Endothelial cell of hepatic sinusoid (primary cell): ENCODE results near the gene ITPRID2.

ENCODE experiments used
- in situ Hi-C: cut with HindIII; loops from 2 replicates; pipeline ENCODE4 v1.10.0; 2017; ENCODE audit warnings: low sequenced_read_pairs

Gene ITPRID2

DNA sequence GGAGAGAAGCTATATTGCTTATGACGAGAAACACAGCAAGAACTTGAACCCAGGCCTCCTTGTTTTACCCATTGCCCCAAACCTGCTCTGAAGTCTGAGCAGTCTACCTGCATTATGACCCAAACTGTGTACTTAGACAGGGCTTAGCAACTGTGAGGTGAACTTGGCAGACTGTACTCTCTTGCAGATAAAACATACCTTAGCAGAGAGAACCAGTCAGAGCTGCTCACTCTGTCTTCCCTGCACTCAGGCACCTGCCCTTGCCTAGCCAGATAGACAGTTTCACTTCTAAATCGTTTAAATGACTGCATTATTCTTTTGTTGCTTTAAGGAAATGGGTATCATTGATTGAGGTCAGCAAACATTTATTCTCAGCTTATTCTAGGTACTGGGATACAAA, 20.3 kb downstream of the ITPRID2 start:
- in situ Hi-C loops: loop anchor here (25.0 kb wide), 1 partner anchor 175 kb away; no protein-coding TSS in a partner anchor

DNA sequence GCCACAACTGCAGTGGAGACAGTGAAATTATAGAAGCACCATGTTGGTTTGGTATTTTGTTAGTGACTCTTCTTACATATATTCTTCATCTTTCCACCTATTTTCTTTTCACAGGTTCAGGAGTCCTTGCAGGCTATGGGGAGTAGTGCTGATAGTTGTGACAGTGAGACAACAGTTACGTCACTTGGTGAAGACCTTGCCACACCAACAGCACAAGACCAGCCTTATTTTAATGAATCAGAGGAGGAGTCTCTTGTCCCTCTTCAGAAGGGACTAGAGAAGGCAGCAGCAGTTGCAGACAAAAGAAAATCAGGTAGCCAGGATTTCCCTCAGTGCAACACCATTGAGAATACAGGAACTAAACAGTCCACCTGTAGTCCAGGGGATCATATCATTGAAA, 23.6 kb downstream of the ITPRID2 start:
- in situ Hi-C loops: loop anchor here (25.0 kb wide), 1 partner anchor 172 kb away; no protein-coding TSS in a partner anchor

- in situ Hi-C loops: loop anchor here (25.0 kb wide), 1 partner anchor 170 kb away; no protein-coding TSS in a partner anchor
Measured at GRCh38 chr2:181916726-181917718, 25.5 kb downstream of the ITPRID2 start.

- in situ Hi-C loops: loop anchor here (25.0 kb wide), 1 partner anchor 169 kb away; no protein-coding TSS in a partner anchor
Measured at GRCh38 chr2:181918188-181918587, 26.7 kb downstream of the ITPRID2 start.

- in situ Hi-C loops: loop anchor here (25.0 kb wide), 1 partner anchor 164 kb away; no protein-coding TSS in a partner anchor
Measured at GRCh38 chr2:181923121-181923520, 31.6 kb downstream of the ITPRID2 start.

DNA sequence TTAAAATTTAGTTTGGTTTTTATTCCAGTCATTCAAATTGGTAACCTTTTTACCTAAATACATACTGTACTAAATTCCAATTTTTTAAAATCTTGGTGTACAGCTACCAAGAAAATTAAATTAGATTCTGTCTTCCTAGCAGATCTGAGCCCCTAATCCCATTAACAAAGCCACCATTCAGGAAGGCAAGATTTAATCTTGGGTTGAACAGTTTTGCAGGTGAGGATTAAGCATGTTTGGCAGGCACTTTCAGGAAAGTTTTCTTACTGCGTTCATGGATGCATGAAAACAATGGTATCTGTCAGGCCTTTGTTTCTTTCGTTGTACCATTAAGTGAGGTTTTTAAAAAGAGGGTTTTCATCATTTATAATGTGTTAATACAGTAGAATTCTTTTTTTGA, 32.8 kb downstream of the ITPRID2 start:
- in situ Hi-C loops: loop anchor here (25.0 kb wide), 1 partner anchor 163 kb away; no protein-coding TSS in a partner anchor

DNA sequence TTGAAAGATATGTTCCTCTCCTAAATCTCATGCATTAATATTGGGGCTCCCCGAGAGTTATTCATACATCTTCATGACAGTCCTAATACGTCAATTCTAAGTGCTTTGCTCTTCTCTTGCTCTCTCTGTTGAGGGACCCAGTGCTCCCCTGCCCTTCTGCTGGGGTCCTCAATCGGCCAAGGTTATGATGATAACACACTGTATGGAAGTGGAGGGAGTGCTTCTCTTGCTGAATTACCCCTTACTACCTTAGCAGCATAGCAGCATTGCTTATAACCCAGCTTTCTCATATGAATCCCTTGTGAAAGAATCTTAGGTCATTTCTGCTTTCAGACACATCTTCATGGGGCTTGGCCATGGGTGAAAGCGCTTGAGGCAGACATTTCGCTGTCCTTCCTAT, 43.2 kb downstream of the ITPRID2 start:
- in situ Hi-C loops: no loop called here

GRCh38 chr2:181937473-181937872, 45.9 kb downstream of the ITPRID2 start:
- in situ Hi-C loops: no loop called here

GRCh38 chr2:181943411-181944124, 52.0 kb downstream of the ITPRID2 start:
- in situ Hi-C loops: no loop called here

GRCh38 chr2:181944164-181944913, 52.8 kb downstream of the ITPRID2 start:
- in situ Hi-C loops: no loop called here

DNA sequence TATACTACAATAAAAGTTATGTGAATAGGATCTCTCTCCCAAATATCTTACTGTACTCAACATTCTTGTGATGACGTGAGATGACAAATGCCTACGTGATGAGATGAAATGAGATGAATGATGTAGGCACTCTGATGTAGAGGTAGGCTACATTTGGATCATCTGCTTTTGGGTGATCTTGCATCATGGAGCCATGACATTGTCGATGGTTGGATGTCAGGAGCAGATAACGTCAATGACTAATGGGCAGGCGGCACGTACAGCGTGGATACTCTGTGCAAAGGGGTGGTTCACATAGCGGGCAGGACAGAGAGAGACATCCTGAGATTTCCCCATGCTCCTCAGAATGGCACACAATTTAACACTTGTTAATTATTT, 53.4 kb downstream of the ITPRID2 start:
- in situ Hi-C loops: no loop called here

DNA sequence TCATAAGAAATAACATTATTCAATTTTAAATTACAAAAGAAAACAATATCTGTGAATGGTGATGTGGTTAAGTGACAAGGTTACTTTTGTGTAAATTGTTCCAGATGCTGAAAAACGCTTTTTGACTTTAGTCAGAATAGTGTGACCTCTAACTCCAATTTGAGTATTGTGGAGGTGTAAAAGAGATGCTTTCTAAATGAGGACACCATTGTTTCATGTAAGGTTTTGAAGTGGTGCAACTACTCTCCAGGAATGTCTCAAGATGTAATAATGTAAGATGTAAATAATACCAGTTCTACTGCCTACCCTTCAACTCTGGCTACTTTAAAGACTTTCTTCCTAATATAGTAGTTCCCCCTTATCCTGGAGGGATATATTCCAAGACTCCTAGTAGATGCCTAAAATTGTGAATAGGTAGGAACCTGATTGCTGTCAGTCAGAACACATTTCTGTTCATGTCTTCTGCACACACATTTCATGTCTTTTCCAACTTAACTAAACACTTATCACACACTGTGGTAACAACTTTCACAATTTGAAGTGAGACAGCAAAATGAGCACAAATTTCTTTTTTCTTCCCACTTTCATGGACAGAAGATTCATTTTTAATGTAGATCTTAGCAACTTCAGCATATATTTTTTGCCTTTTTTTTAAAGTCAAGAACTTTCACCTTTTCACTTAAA, 55.1 kb downstream of the ITPRID2 start:
- in situ Hi-C loops: no loop called here

GRCh38 chr2:181947273-181947672, 55.7 kb downstream of the ITPRID2 start:
- in situ Hi-C loops: no loop called here

- in situ Hi-C loops: no loop called here
Measured at GRCh38 chr2:181948227-181948626, 56.7 kb downstream of the ITPRID2 start.

DNA sequence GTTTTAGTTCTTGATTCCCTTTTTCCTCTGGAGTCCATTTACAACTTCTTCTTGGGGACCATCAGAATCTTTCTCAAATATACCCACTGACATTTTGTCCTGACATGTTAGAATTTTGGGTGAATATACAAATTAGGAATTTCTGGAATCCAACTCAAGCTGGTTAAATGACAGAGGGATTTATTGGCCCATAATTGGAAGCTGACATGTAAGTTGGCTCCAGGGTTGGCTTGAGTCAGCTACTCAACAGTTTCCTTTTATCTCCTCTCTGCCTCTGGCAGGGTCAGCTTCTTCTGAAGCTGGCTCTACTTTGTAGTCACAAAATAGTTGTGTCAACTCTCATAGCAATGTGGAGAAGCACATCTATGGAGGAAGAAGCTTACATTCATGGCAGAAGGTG, 57.5 kb downstream of the ITPRID2 start:
- in situ Hi-C loops: no loop called here

- in situ Hi-C loops: loop anchor here (10.0 kb wide), 1 partner anchor 112 kb away; no protein-coding TSS in a partner anchor
Measured at GRCh38 chr2:181952404-181953226, 61.1 kb downstream of the ITPRID2 start.

GRCh38 chr2:181953881-181954537, 62.5 kb downstream of the ITPRID2 start:
- in situ Hi-C loops: loop anchor here (10.0 kb wide), 1 partner anchor 111 kb away; no protein-coding TSS in a partner anchor

- in situ Hi-C loops: loop anchor here (10.0 kb wide), 1 partner anchor 110 kb away; no protein-coding TSS in a partner anchor
Measured at GRCh38 chr2:181954538-181954883, 63.0 kb downstream of the ITPRID2 start.

DNA sequence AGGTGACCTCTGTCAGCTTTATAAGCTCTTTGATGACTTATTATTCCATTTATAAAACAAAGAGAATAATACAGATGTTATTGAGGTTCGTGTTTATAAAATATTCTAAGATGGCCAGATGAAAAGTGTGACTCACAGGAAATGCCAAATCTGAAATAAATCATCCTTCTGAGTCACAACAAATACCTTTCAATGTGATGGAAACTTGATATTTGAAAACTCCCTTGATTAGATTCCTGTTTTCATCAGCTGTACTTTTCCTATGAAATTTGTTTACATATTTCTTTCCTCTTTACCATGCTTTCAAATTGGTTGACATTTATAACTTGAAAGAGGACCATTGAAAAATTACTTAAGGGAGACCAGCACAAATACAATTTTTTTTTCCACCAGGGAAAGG, 63.5 kb downstream of the ITPRID2 start:
- in situ Hi-C loops: loop anchor here (10.0 kb wide), 1 partner anchor 110 kb away; no protein-coding TSS in a partner anchor
